Measurements from ENCODE around the gene GSTM1.

The GSTM1 gene

DNA sequence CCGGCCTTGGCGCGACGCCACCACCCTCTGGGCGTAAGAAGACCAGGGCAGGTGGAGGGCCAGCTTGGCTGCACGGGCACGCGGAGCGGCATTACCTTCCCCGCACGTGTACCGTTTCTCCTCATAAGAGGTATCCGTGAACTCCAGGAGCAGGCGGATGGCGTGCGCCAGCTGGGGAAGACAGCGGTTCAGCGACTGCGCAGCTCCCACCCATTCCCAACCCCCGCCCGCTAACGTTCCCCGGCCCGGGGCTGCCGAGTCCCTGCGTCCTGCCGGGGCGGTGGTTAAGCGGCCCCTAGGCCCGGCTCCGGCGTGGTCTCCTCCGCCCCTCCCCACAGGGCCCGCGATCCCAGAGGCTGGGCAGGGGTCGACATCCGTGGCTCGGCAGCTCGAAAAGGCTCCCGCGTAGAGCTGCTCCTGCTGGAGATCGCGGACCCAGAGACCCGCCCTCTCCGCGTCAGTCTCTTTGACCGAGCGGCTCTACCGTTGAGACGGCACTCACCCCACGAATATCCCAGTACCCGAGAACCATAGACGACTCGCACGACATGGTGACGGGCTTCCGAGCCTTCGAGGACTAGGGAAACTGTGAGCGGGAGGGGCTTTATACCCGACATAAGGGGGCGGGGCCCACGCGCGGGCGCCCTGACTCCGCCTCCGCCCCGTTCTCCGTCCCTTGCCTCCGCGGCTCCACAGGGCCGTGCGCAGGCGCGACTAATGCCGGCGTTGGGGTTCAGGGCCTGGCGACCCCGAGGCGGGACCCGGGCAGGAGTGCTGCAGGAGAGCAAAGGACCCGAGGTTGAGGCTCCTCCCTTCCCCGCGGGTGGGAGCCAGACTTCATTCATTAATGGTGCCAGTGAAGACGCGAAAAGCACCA, 52.4 kb downstream of the GSTM1 start:
- TF ChIP-seq, protein P1, sequence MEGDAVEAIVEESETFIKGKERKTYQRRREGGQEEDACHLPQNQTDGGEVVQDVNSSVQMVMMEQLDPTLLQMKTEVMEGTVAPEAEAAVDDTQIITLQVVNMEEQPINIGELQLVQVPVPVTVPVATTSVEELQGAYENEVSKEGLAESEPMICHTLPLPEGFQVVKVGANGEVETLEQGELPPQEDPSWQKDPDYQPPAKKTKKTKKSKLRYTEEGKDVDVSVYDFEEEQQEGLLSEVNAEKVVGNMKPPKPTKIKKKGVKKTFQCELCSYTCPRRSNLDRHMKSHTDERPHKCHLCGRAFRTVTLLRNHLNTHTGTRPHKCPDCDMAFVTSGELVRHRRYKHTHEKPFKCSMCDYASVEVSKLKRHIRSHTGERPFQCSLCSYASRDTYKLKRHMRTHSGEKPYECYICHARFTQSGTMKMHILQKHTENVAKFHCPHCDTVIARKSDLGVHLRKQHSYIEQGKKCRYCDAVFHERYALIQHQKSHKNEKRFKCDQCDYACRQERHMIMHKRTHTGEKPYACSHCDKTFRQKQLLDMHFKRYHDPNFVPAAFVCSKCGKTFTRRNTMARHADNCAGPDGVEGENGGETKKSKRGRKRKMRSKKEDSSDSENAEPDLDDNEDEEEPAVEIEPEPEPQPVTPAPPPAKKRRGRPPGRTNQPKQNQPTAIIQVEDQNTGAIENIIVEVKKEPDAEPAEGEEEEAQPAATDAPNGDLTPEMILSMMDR (IDR thresholded peaks at IDR 0.05), result no peak
- peaks cover 41% of the 10 kb centered on the region for H3K27me3 Mint-ChIP-seq (ENCODE audit: low read depth, poor library complexity)
- peaks cover 29% of the 10 kb centered on the region for H3K36me3 Mint-ChIP-seq (ENCODE audit: low read depth)
- no peak overlapping the region for H3K27ac Mint-ChIP-seq
- H3K4me1 Mint-ChIP-seq, result peaks cover 17% of the 10 kb centered on the region
- DNase-seq, result peak; percentile 92
- H3K4me3 Mint-ChIP-seq, result peak overlapping the region; percentile 84
- peaks cover 2% of the 10 kb centered on the region for H3K9me3 Mint-ChIP-seq

DNA sequence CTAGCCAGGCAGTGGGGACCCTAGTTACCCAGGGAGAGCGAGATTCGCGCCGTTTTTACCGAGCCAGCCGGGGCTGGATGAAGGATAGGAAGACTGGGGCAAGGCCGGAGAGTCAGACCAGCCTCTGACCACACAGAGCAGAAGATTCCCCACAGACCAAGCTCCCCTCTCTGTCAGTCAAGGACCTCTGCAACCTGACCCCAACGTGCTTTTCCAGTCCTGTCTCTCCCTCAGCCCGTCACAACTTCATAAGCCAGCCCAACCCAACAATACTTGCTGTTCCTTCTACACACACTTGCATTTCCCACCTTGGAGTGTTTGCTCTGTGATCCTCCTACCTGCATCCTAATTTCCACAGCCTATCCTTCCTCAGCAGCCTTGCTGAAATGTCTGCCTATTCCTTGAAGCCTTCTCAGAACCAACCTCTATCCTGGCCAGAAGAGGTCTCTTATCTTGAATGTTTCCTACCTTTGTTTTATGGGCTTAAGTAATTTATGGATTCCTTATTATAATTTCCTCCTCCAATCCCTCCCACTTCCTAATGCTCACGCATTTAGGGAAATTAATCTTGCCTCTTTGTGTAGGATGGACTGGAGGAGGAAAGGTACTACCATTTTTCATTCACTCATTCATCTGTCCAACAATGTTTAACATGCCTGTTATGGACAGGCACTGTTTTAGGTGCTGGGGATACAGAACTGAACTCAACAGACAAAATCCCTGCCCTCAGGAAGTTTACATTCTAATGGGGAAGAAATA, 53.2 kb downstream of the GSTM1 start, which contains the start of gene GSTM3:
GSTM3 (minus strand) TSS at position 424 of the 759 bp plus-strand sequence. CDS start 751 bp downstream, outside the sequence.
- TF ChIP-seq, protein P1 (IDR thresholded peaks at IDR 0.05), result no peak
- Mint-ChIP-seq H3K27ac (no peak within 1 kb of the TSS), H3K4me1 (peaks cover 17% of the 10 kb centered on the region), H3K27me3 (ENCODE audit: low read depth, poor library complexity) (peaks cover 41% of the 10 kb centered on the region), H3K4me3 (peak within 1 kb of the TSS; percentile 84), H3K9me3 (peaks cover 8% of the 10 kb centered on the region), H3K36me3 (ENCODE audit: low read depth) (peaks cover 23% of the 10 kb centered on the region)
- DNase-seq, result no peak
